ENCODE data around the gene STOM.
"Not testable (repeated sequence)": the region's sequence is repeated elsewhere in the genome, so short reads cannot be mapped to it uniquely, and the experiment has no call there.

Gene STOM

DNA sequence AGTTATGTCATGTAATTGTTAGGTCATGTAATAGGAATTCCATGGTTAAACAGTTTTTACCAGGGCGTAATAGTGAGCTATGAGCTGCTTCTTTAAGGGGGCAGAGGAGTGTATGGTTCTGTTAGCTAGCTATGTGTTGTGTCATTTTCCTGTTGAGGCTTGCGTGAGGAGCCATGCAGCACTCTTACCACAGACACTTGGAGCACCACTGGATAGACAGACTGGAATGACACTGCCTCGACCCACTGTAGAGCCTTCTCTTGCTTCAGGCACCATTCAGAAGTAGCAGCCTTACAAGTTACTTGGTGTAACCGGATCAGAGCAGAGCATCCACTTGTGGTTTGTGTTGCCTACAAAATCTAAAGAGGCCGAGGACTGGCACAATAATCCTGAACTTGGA lies 28.3 kb upstream of the STOM start:
- TF ChIP-seq, protein P1, sequence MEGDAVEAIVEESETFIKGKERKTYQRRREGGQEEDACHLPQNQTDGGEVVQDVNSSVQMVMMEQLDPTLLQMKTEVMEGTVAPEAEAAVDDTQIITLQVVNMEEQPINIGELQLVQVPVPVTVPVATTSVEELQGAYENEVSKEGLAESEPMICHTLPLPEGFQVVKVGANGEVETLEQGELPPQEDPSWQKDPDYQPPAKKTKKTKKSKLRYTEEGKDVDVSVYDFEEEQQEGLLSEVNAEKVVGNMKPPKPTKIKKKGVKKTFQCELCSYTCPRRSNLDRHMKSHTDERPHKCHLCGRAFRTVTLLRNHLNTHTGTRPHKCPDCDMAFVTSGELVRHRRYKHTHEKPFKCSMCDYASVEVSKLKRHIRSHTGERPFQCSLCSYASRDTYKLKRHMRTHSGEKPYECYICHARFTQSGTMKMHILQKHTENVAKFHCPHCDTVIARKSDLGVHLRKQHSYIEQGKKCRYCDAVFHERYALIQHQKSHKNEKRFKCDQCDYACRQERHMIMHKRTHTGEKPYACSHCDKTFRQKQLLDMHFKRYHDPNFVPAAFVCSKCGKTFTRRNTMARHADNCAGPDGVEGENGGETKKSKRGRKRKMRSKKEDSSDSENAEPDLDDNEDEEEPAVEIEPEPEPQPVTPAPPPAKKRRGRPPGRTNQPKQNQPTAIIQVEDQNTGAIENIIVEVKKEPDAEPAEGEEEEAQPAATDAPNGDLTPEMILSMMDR (IDR thresholded peaks at IDR 0.05; ENCODE audit: borderline replicate concordance, insufficient read depth, low read depth, low read length), result no peak
- H3K4me3 ChIP-seq (ENCODE audit: low read depth, low read length), result no peak overlapping the region

DNA sequence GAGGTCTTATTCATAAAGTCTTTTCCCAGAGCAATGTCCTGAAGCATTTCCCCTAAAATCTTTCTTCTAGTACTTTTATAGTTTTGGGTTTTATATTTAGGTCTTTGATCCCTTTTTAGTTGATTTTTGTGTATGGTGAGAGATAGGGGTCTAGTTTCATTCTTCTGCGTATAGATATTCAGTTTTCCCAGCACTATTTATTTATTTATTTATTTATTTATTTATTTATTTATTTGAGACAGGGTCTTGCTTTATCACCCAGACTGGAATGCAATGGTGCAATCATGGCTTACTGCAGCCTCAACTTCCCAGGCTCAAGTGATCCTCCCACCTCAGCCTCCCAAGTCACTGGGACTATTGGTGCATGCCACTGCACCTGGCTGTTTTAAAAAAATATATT lies 27.2 kb upstream of the STOM start:
- H3K4me3 ChIP-seq (ENCODE audit: low read depth, low read length), result not testable (repeated sequence)

DNA sequence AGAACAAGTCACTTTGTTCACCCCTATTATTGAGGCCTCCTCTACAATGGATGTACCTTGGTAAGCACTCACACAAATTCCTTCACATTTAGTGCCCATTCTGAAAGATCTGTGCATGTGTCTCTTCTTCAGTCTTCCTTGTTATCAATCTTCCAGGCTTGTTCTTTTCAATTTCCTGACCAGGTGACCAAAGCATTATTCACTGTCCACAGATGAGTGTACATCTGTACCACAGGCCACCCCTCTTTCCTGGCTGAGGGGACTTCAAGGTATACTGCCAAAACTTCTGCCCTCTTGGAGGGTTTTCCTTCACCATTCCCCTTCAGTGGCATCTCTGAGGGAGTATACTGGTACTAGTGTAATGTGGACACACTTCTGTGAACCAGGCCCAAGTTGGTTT lies 25.5 kb upstream of the STOM start:
- TF ChIP-seq, protein P1 (IDR thresholded peaks at IDR 0.05; ENCODE audit: borderline replicate concordance, insufficient read depth, low read depth, low read length), result no peak
- H3K4me3 ChIP-seq (ENCODE audit: low read depth, low read length), result no peak overlapping the region

DNA sequence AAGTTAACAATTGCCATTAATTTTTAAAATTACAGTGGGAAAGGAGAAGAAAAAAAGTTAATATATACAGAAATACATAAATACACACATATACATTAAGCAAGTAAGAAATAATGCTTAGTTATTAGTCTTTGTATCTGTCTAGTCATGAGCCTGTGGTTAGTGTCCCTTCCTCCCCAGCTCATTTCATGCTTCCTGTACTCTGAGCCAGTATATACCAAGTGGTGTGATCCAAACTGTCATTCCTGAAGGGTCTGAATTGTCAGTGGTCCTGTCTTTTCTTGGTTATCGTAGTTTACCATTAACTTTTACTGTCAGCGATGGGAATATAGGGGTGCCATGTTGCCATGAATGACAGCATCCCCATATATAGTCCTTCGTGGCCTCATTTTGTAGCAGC lies 24.2 kb upstream of the STOM start:
- no peak overlapping the region for H3K4me3 ChIP-seq (ENCODE audit: low read depth, low read length)
- TF ChIP-seq, protein P1 (IDR thresholded peaks at IDR 0.05; ENCODE audit: borderline replicate concordance, insufficient read depth, low read depth, low read length), result no peak

DNA sequence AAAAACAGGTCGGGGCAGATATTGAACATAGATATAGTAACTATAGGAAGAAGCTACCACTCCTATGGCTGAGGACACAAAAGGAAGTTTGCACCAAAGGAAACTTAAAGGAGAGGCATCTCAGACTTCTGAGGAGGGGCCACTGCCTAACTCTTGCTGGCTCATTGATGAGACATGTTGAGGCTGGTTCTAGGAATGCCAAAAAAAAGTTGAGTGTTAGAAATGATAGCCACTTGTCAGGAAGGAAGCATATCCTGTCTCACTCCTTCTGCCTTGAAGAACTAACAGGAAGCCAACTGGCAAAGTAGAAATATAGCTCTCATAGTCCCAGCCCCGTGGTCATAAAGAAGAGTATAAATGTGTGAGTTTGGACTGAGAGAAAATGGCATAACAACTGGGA lies 23.3 kb upstream of the STOM start:
- H3K4me3 ChIP-seq (ENCODE audit: low read depth, low read length), result no peak overlapping the region
- TF ChIP-seq, protein P1 (IDR thresholded peaks at IDR 0.05; ENCODE audit: borderline replicate concordance, insufficient read depth, low read depth, low read length), result no peak

DNA sequence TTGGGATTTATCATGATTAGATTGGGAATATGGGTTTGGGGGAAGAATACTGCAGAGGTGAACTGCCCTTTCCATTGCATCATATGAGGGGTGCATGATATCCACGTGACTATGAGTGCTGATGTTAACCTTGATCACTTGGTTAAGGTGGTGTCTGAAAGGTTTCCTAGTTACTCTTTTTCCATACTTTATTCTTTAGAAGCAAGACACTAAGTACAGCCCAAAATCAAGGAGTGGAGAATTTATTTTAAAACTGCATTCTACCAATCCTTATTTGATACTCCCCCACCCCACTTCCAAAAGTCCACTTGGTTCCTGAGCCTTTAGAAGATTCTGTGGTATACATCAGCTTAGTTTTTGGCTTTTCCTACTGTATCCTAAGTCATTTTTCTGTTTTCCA lies 20.3 kb upstream of the STOM start:
- TF ChIP-seq, protein P1 (IDR thresholded peaks at IDR 0.05; ENCODE audit: borderline replicate concordance, insufficient read depth, low read depth, low read length), result no peak

DNA sequence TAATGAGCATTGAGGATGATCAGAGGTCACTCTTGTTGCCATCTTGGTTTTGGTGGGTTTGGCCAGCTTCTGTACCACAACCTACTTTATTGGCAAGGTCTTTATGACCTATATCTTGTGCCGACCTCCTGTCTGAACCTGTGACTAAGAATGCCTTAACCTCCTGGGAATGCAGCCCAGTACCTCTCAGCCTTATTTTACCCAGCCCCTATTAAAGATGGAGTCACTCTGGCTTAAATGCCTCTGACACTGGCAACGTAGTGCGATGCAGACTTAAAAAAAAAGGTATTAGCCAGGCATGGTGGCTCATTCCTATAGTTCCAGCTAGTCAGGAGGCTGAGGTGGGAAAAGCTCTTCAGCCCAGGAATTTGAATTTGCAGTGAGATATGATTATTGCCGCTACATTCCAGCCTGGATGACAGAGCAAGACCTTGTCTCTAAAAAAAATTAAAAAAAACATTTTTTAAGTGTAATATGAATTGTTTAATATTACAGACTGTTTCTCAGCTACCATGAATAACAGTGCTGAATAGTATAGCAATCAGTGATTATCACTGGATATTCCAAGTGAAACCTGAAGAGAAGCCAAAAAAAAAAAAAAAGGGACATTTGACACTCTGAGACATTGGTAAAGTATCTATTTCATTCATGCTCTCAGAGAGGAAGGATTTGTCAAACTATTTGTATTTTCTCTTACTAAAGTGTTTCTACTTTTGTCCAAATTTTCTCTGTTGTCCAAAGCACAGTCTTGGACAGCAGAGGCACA lies 18.3 kb upstream of the STOM start:
- no peak overlapping the region for H3K4me3 ChIP-seq (ENCODE audit: low read depth, low read length)
- TF ChIP-seq, protein P1 (IDR thresholded peaks at IDR 0.05; ENCODE audit: borderline replicate concordance, insufficient read depth, low read depth, low read length), result no peak

More for the DNA sequence above, 20.3 kb upstream of the STOM start:
- H3K4me3 ChIP-seq (ENCODE audit: low read depth, low read length), result no peak overlapping the region
